HepG2 (cell line): ENCODE measurements around the gene UTP11. TPM values are rescaled to one million over a fixed set of nuclear protein-coding genes. Genes with fewer than 3 reads are reported as not detected.

Source experiments
- ATAC-seq: fragments of 200-7000 bp; cut with Tn5 transposase; 3 replicates; pipeline ENCODE4 v1.9.1; 2020; ENCODE audit warnings: mild to moderate bottlenecking, moderate library complexity
- BruUV-seq: library from RNA; stranded (reverse); fragments of 400-500 nt; replicated peaks from 2 replicates; lab custom pipeline; 2021; lab: Mats Ljungman, UMichigan
- CTCF ChIA-PET: fragments of 300-600 bp; formaldehyde crosslinking; extraction: SDS; loops from one replicate; lab custom pipeline; 2021; ENCODE audit warnings: low total read pairs, inconsistent platforms, low intra/inter-chr PET ratio; lab: Yijun Ruan, JAX
- POLR2A ChIA-PET: fragments of 350-600 bp; sonication (Branson Sonifier 250); formaldehyde crosslinking; loops from one replicate; lab custom pipeline; 2020; ENCODE audit warnings: antibody characterized with exemption, inconsistent platforms; lab: Yijun Ruan, JAX
- DNase-seq: peaks from one replicate; pipeline ENCODE4 v3.0.0-alpha.2; 2015; ENCODE audit warnings: low spot score
- FAIRE-seq: peaks from 3 replicates; lab custom pipeline; 2011; peaks lifted over from hg19 to GRCh38; lab: Jason Lieb, UNC
- H2AFZ ChIP-seq: one replicate; pipeline ENCODE4 v1.6.1; 2011; ENCODE audit warnings: low read length, inconsistent platforms
- H3K27ac ChIP-seq: fragments of 300-600 bp; 3 replicates; pipeline ENCODE4 v1.8.0; 2011; ENCODE audit warnings: mixed run types, mild to moderate bottlenecking, mixed read lengths, low read length, inconsistent platforms; ENCODE audit not compliant: insufficient read depth; ENCODE audit errors: extremely low read length
- H3K27me3 ChIP-seq, 2 experiments: fragments of 200-600 bp in 1 of 2; 2 replicates in 1 of 2; 3 replicates in 1 of 2; pipeline versions ENCODE4 v1.6.0 to v1.8.0; 2011; ENCODE audit warnings: low read length in 2 of 2, mild to moderate bottlenecking in 2 of 2, moderate library complexity in 2 of 2, inconsistent platforms in 1 of 2; ENCODE audit not compliant: insufficient read depth in 2 of 2, control insufficient read depth in 1 of 2
- H3K36me3 ChIP-seq, 2 experiments: fragments of 200-600 bp in 1 of 2; replicated peaks in 1 of 2; 2 replicates in 1 of 2; 3 replicates in 1 of 2; pipeline versions ENCODE4 v1.5.1 to v1.8.0; 2011; ENCODE audit warnings: low read length in 2 of 2, inconsistent platforms in 1 of 2; ENCODE audit not compliant: insufficient read depth in 2 of 2, control insufficient read depth in 1 of 2
- H3K4me1 ChIP-seq: 2 replicates; pipeline ENCODE4 v1.5.1; 2012; ENCODE audit warnings: low read length, inconsistent platforms; ENCODE audit not compliant: insufficient read depth
- H3K4me2 ChIP-seq: 2 replicates; pipeline ENCODE4 v1.6.0; 2011; ENCODE audit warnings: low read depth, low read length, inconsistent platforms
- H3K4me3 ChIP-seq, 3 experiments: fragments of 200-600 bp in 1 of 3; sonication (generic), shearing (Covaris generic) in 1 of 3; replicated peaks in 1 of 3; 2 replicates each; pipeline ENCODE4 v1.5.1; 2011 to 2016; ENCODE audit warnings: low read length in 3 of 3, inconsistent platforms in 2 of 3, low read depth in 2 of 3, mild to moderate bottlenecking in 2 of 3, control low read depth in 1 of 3, mixed read lengths in 1 of 3; ENCODE audit not compliant: insufficient read depth in 1 of 3
- H3K79me2 ChIP-seq: one replicate; pipeline ENCODE4 v1.6.1; 2011; ENCODE audit warnings: low read length, inconsistent platforms; ENCODE audit not compliant: insufficient read depth
- H3K9ac ChIP-seq: 2 replicates; pipeline ENCODE4 v1.6.0; 2011; ENCODE audit warnings: mild to moderate bottlenecking, low read depth, low read length, inconsistent platforms; ENCODE audit not compliant: insufficient read depth
- H3K9me3 ChIP-seq: 2 replicates; pipeline ENCODE4 v1.5.1; 2012; ENCODE audit warnings: mild to moderate bottlenecking, low read length
- H4K20me1 ChIP-seq: 2 replicates; pipeline ENCODE4 v1.6.0; 2011; ENCODE audit warnings: inconsistent platforms, mild to moderate bottlenecking, low read length, moderate library complexity; ENCODE audit not compliant: insufficient read depth
- EHMT2 ChIP-seq: fragments of 200-600 bp; sonication (generic); IDR thresholded peaks from 2 replicates; pipeline ENCODE4 v1.7.0; 2017; ENCODE audit warnings: antibody characterized with exemption, low read depth, low read length, borderline replicate concordance
- FIP1L1 ChIP-seq: fragments of 200-400 bp; formaldehyde crosslinking; IDR thresholded peaks from 2 replicates; pipeline ENCODE4 v1.6.1; 2018; ENCODE audit warnings: low read depth, mild to moderate bottlenecking, low read length, moderate library complexity, borderline replicate concordance; ENCODE audit not compliant: insufficient read depth
- FOSL1 ChIP-seq: sonication (generic); formaldehyde crosslinking; IDR thresholded peaks from 2 replicates; pipeline ENCODE4 v1.9.0; 2021; ENCODE audit warnings: missing genetic modification reagents, borderline replicate concordance
- GATAD1 ChIP-seq: IDR thresholded peaks from 2 replicates; pipeline ENCODE4 v1.6.1; 2016; ENCODE audit warnings: missing genetic modification reagents, missing compliant biosample characterization
- HNF4A ChIP-seq: sonication (generic); formaldehyde crosslinking; IDR thresholded peaks from 2 replicates; pipeline ENCODE4 v1.4.0; 2020; ENCODE audit warnings: missing genetic modification reagents
- HNF4G ChIP-seq, 2 experiments: sonication (generic) in 1 of 2; formaldehyde crosslinking in 1 of 2; IDR thresholded peaks; 2 replicates each; pipeline versions ENCODE4 v1.4.0 to v1.6.1; 2011 to 2020; ENCODE audit warnings: borderline replicate concordance in 2 of 2, low read depth in 2 of 2, mild to moderate bottlenecking in 2 of 2, low read length in 1 of 2, missing genetic modification reagents in 1 of 2, moderate library complexity in 1 of 2
- MAFG ChIP-seq: sonication (generic); formaldehyde crosslinking; IDR thresholded peaks from 2 replicates; pipeline ENCODE4 v1.5.1; 2020; ENCODE audit warnings: mild to moderate bottlenecking, missing genetic modification reagents
- MAZ ChIP-seq, 2 experiments: sonication (generic) in 1 of 2; formaldehyde crosslinking in 1 of 2; IDR thresholded peaks; 2 replicates each; pipeline versions ENCODE4 v1.5.0 to v1.6.1; 2012 to 2020; ENCODE audit warnings: low read depth in 2 of 2, mild to moderate bottlenecking in 2 of 2, borderline replicate concordance in 1 of 2, improper control_type of control experiment in 1 of 2, low read length in 1 of 2, missing genetic modification reagents in 1 of 2, moderate library complexity in 1 of 2
- SRF ChIP-seq: IDR thresholded peaks from 2 replicates; pipeline ENCODE4 v1.6.1; 2011; ENCODE audit warnings: mild to moderate bottlenecking, low read depth, low read length, moderate library complexity
- ZNF12 ChIP-seq: sonication (generic); formaldehyde crosslinking; IDR thresholded peaks from 2 replicates; pipeline ENCODE4 v1.5.0; 2020; ENCODE audit warnings: missing genetic modification reagents
- ZNF530 ChIP-seq: sonication (generic); formaldehyde crosslinking; IDR thresholded peaks from 2 replicates; pipeline ENCODE4 v1.5.0; 2020; ENCODE audit warnings: low read depth, mild to moderate bottlenecking, missing genetic modification reagents
- WGBS: methylation state at CpG from one replicate; pipeline ENCODE4 v1.1.6; 2017; ENCODE audit warnings: low lambda C conversion rate; 5-methylcytosine and 5-hydroxymethylcytosine counted together
- in situ Hi-C: cut with HindIII; loops from 2 replicates; pipeline ENCODE4 v1.10.0; 2017; ENCODE audit warnings: low pct_unique_long_range_greater_than_20kb; ENCODE audit not compliant: extremely low pct_ligation_motif_present
- intact Hi-C: fragments of 100-400 bp; cut with micrococcal nuclease; formaldehyde crosslinking; loops from one replicate; pipeline ENCODE4 v1.10.0; 2022; ENCODE audit not compliant: unreplicated experiment
- polyA plus RNA-seq, 8 experiments: library from polyadenylated mRNA; depleted of rRNA in 3 of 8; stranded (reverse) in 7 of 8; unstranded in 1 of 8; fragments of >200 nt; fragmentation: Illumina TruSeq in 4 of 8; extraction: Trizol in 4 of 8; gene quantifications; 2 replicates each; pipeline versions ENCODE4 v1.2.1 to v1.2.3, GENCODE V29; 2011 to 2016; ENCODE audit warnings: low read depth in 4 of 8, missing spikeins in 1 of 8, mixed read lengths in 1 of 8; ENCODE audit not compliant: insufficient read depth in 1 of 8
- total RNA-seq, 5 experiments: library from RNA; depleted of rRNA; stranded (reverse); fragments of >200 nt; fragmentation: Illumina TruSeq; extraction: Trizol; gene quantifications; 2 replicates each; pipeline ENCODE4 v1.2.3, GENCODE V29; 2016; ENCODE audit warnings: low read depth in 1 of 5
- TF ChIP-seq, protein P1 (sequence below): sonication (generic); formaldehyde crosslinking; IDR thresholded peaks from 2 replicates; pipeline ENCODE4 v1.5.1; 2020; ENCODE audit warnings: mild to moderate bottlenecking, moderate library complexity, missing genetic modification reagents

The UTP11 gene
- total and polyA plus RNA-seq, 2 of the 13 experiments (the other 11 are each of a cell fraction or from before 2014, with no cell fraction given): 13.5 to 44.8 TPM

- BruUV-seq: no TSS peak
- FAIRE-seq: no peak
- peak overlapping the region; percentile 92 for H3K4me2 ChIP-seq
- TF ChIP-seq SRF (peak; percentile 83; the same call in 1 of the 2 replicates), MAFG (no peak), GATAD1 (CRISPR knock-in tag) (no peak), HNF4A (0 out of 2 replicates have a peak, but pooled peaks have one; percentile 28), ZNF530 (CRISPR knock-in tag) (no peak), HNF4G (IDR thresholded peaks at IDR 0.05; ENCODE audit: borderline replicate concordance, low read depth, low read length) (peak; percentile 40; the same call in 1 of the 2 replicates), HNF4G (CRISPR knock-in tag; IDR thresholded peaks at IDR 0.05; ENCODE audit: borderline replicate concordance, low read depth) (no peak)
- TF ChIP-seq, all 625 proteins: peak for 3
- Histone ChIP-seq H3K27ac (peak overlapping the region; percentile 13), H3K27me3 (no peaks in the 10 kb centered on the region; a peak in 1 of 5 replicates), H3K4me1 (peaks cover 46% of the 10 kb centered on the region), H3K9me3 (no peaks in the 10 kb centered on the region), H4K20me1 (no peaks in the 10 kb centered on the region; the same call in 1 of the 2 replicates), H3K79me2 (peaks cover 31% of the 10 kb centered on the region), H3K9ac (peak overlapping the region; percentile 95), H2AFZ (no peak overlapping the region), H3K4me3 (peak overlapping the region in 1 of 3 experiments; percentile 11; a peak in 2 of 6 replicates), H3K36me3 (peaks cover 5 to 42% of the 10 kb centered on the region in 2 experiments)
- POLR2A ChIA-PET: interaction anchor here (0.8 to 3.0 kb wide), 3 partner anchors 11 to 24 kb away, joined by 3 to 10 read pairs (median 6); partner anchors contain the start of gene SF3A3
- ATAC-seq: no peak
- 45% methylated on average over 4 of the region's 4 CpGs for WGBS
- intact Hi-C loops (no loop called here), in situ Hi-C loops (no loop called here)
- CTCF ChIA-PET: interaction anchor here (2.4 kb wide), 1 partner anchor 24 kb away, joined by 10 read pairs; the partner anchor contains the start of gene SF3A3
- no peak for DNase-seq
These were observed 1.6 kb downstream of the UTP11 start for GRCh38 chr1:38014171-38014570.

- Histone ChIP-seq H3K9me3 (no peaks in the 10 kb centered on the region), H2AFZ (no peak overlapping the region), H3K4me2 (peak overlapping the region; percentile 92; the same call in 1 of the 2 replicates), H3K4me3 (no peak overlapping the region), H3K9ac (peak overlapping the region; percentile 95; the same call in 1 of the 2 replicates), H3K27ac (no peak overlapping the region), H4K20me1 (no peaks in the 10 kb centered on the region; the same call in 1 of the 2 replicates), H3K36me3 (peaks cover 5 to 48% of the 10 kb centered on the region in 2 experiments), H3K27me3 (no peaks in the 10 kb centered on the region; a peak in 1 of 5 replicates), H3K4me1 (peaks cover 39% of the 10 kb centered on the region), H3K79me2 (peaks cover 31% of the 10 kb centered on the region)
- POLR2A ChIA-PET: interaction anchor here (0.8 to 3.0 kb wide), 3 partner anchors 11 to 25 kb away, joined by 3 to 10 read pairs (median 6); partner anchors contain the start of gene SF3A3
- intact Hi-C loops (no loop called here), in situ Hi-C loops (no loop called here)
- no TSS peak for BruUV-seq
- WGBS: 82% methylated on average over 11 of the region's 11 CpGs
- CTCF ChIA-PET: no interaction called here
- no peak for FAIRE-seq
- no peak for DNase-seq
- ATAC-seq: no peak
- TF ChIP-seq MAZ (IDR thresholded peaks at IDR 0.05; ENCODE audit: borderline replicate concordance, low read depth, low read length): no peak
- no peak for TF ChIP-seq MAZ (CRISPR knock-in tag; IDR thresholded peaks at IDR 0.05; ENCODE audit: low read depth)
- no peak for TF ChIP-seq EHMT2
- TF ChIP-seq, protein P1, sequence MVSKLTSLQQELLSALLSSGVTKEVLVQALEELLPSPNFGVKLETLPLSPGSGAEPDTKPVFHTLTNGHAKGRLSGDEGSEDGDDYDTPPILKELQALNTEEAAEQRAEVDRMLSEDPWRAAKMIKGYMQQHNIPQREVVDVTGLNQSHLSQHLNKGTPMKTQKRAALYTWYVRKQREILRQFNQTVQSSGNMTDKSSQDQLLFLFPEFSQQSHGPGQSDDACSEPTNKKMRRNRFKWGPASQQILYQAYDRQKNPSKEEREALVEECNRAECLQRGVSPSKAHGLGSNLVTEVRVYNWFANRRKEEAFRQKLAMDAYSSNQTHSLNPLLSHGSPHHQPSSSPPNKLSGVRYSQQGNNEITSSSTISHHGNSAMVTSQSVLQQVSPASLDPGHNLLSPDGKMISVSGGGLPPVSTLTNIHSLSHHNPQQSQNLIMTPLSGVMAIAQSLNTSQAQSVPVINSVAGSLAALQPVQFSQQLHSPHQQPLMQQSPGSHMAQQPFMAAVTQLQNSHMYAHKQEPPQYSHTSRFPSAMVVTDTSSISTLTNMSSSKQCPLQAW (CRISPR knock-in tag): no peak
- no peak for TF ChIP-seq ZNF12
- TF ChIP-seq FOSL1 (CRISPR knock-in tag): no peak
- TF ChIP-seq FIP1L1: no peak
These were observed 2.3 kb downstream of the UTP11 start for GRCh38 chr1:38014724-38015424.
